Transverse colon (tissue), 4 donors: ENCODE measurements around the gene THBS2.

Experiments used
- CTCF ChIP-seq, 5 experiments: fragments of 200-600 bp in 3 of 5; fragments of 450-650 bp in 2 of 5; sonication (generic) in 3 of 5; IDR thresholded peaks; 1 replicate in 2 of 5; 2 replicates in 3 of 5; pipeline ENCODE4 v1.5.1; 2016 to 2017; ENCODE audit warnings: antibody characterized with exemption in 5 of 5, inconsistent platforms in 3 of 5, mild to moderate bottlenecking in 2 of 5, moderate library complexity in 1 of 5
- EP300 ChIP-seq: sonication (generic); formaldehyde crosslinking; IDR thresholded peaks from one replicate; pipeline ENCODE4 v1.6.1; 2017; ENCODE audit warnings: antibody characterized with exemption, low read depth
- POLR2A ChIP-seq: fragments of 450-650 bp; IDR thresholded peaks from one replicate; pipeline ENCODE4 v1.6.1; 2016; ENCODE audit warnings: antibody characterized with exemption, mild to moderate bottlenecking, moderate library complexity
- POLR2AphosphoS5 ChIP-seq, 3 donors: sonication (generic); formaldehyde crosslinking; IDR thresholded peaks; one replicate each; pipeline ENCODE4 v1.6.1; 2016; ENCODE audit warnings: antibody characterized with exemption in 3 of 3

GRCh38 chr6:169291646-169292337 is 38.1 kb upstream of the THBS2 start:
- no peak for TF ChIP-seq CTCF (IDR thresholded peaks at IDR 0.05)
- TF ChIP-seq EP300 = no peak
- no peak for TF ChIP-seq POLR2A
- TF ChIP-seq POLR2AphosphoS5 (IDR thresholded peaks at IDR 0.05) = no peak
